GM21390 (cell line): ENCODE results near the gene SAMD11.

Source experiments
- ATAC-seq: cut with Tn5 transposase; IDR thresholded peaks from one replicate; pipeline ENCODE4 v1.9.1; 2021; ENCODE audit not compliant: unreplicated experiment

Gene SAMD11

GRCh38 chr1:962381-963300, 38.9 kb downstream of the SAMD11 start:
- ATAC-seq = no peak

DNA sequence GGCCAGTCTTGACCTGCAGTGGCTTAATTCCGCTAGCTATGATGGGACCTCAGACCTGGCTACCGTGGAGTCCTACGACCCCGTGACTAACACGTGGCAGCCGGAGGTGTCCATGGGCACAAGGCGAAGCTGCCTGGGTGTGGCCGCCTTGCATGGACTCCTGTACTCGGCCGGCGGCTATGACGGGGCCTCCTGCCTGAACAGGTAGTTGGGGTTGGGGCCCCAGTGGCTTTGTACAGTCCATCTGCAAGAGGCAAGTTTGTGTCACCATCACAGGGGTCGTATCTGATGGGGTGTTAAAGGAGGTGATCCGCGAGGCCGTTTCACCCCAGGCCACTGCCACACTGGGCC, 39.6 kb downstream of the SAMD11 start:
- ATAC-seq = no peak

DNA sequence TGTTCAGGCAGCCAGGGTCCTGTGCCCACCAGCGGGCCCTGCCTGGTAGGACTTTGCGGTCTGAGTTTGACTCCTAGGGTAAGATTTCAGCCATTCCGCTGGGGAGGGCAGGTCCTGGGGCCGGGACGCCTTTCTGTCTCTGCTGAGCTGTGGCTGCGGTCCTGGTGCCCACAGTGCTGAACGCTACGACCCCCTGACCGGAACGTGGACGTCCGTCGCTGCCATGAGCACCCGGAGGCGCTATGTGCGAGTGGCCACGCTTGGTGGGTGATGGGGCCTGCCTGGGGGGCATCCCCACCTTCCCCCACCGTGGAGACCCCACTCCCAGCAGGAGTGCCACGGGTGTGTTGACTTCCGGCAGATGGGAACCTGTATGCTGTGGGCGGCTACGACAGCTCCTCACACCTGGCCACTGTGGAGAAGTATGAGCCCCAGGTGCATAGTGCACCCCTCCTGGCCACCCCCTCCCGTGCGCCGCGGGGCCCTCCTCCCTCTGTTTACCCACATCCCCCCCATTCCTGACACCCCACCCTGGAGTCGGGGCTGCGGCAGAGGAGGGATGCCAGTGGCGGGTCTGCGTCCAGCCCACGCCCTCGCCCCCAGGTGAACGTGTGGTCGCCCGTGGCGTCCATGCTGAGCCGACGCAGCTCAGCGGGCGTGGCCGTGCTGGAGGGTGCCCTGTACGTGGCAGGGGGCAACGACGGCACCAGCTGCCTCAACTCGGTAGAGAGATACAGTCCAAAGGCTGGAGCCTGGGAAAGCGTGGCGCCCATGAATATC, 40.2 kb downstream of the SAMD11 start:
- no peak for ATAC-seq

DNA sequence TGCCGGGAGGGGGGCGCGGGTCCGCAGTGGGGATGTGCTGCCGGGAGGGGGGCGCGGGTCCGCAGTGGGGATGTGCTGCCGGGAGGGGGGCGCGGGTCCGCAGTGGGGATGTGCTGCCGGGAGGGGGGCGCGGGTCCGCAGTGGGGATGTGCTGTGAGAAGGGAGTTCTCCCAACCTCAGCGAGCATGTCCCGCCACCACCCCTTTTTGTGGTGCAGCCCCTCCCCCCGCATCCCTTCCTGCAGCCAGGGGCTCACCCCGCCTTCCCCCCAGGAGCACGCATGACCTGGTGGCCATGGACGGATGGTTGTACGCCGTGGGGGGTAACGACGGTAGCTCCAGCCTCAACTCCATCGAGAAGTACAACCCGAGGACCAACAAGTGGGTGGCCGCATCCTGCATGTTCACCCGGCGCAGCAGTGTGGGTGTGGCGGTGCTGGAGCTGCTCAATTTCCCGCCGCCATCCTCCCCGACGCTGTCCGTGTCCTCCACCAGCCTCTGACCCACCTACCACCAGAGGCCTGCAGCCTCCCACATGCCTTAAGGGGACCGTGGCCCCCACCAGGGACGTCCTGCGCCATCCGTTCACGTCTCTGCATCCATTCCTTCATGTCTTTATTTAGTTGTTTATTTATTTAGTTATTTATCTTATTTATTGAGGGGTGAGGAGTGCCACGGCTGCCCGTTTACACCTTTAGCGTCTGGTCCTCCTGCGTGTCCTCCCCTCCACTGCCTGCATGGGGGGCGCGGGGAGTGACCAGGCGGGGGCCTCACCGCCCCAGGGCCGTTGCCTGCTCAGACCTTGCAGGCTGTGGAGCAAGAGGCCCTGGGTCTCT, 41.2 kb downstream of the SAMD11 start:
- ATAC-seq = no peak

DNA sequence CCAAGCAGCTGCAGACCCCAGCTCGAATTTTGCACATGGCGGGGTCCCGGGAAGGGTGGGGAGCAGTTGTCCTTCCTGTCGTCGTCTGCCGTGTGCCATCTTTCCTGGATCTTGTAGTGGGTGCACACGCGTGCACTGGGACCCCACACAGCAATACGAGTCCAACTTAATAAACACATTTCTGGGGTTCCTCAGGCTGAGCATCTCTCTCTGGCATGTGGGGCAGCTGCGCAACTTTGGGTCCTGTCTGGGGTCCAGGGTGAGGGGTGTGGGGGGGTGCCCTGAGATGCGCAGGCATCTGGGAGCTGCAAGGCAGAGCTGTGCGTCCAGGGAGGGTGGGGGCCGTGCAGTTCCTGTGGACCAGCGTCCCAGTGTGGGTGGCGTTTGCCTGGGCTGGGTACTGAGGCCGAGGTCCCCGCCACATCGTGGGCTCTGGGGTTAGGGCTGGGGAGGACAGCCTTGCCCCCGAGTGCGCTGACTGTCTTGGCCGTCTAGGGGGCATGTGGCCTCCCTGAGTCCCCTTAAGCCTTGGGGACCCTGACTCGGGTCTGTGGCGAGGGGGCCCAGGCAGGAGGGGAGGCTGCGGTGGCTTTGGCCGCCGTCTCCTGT, 41.9 kb downstream of the SAMD11 start:
- ATAC-seq = no peak

DNA sequence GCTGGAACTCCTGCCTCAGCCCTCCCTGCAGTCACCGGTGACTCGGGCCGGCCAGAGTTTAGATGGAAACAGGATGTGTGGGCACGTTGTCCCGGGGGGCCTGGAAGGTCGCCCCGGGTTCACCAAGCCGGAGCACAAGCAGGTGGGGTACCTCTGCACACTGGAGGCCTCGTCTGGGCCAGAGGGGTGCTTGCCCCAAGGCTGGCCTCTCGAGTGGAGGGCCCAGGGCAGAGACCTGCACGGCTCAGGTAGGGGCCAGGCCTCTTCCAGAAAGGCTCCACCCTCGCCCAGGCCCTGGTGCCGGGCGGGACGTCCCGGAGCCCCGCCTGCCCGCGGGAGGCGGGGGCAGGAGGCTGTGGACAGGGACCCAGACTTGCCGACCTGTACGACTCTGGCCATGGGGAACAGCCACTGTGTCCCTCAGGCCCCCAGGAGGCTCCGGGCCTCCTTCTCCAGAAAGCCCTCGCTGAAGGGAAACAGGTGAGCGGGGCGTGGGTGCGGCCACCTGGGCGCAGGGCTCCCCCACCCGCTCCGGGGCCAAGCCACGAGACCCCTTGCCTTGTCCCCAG, 42.5 kb downstream of the SAMD11 start, which contains the start of gene PLEKHN1:
Gene PLEKHN1 (plus strand): TSS at position 348 of the 569 bp plus-strand sequence. CDS start 50 bp downstream, at position 398.
- peak; percentile 21 for ATAC-seq

DNA sequence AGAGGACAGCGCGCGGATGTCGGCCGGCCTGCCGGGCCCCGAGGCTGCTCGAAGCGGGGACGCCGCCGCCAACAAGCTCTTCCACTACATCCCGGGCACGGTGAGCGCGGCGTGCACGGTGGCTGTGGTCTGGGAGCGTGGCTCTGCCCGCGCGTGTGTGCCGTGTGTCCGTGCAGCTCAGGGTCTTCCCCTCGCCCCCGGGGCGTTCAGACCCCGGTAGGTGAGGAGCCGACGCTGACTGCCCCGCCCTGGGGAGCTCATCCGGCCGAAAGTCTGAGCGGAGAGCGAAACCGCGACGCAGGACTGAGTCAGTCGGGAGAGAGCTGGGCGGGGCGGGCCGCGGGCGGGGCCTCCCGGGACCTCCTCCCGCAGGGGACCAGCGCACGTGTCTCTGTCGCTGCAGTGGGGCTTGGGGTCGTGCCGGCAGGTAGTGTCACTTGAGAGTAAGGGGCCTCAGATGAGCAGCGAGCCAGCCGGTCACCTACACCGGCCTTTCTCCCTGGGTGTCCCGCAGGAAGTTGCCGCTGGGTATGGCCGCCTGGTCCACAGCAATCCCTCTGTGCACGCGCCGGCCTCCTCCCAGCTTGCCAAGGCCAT, 43.1 kb downstream of the SAMD11 start:
- peak; percentile 65 for ATAC-seq

GRCh38 chr1:967466-968343, 44.0 kb downstream of the SAMD11 start:
- ATAC-seq = no peak

DNA sequence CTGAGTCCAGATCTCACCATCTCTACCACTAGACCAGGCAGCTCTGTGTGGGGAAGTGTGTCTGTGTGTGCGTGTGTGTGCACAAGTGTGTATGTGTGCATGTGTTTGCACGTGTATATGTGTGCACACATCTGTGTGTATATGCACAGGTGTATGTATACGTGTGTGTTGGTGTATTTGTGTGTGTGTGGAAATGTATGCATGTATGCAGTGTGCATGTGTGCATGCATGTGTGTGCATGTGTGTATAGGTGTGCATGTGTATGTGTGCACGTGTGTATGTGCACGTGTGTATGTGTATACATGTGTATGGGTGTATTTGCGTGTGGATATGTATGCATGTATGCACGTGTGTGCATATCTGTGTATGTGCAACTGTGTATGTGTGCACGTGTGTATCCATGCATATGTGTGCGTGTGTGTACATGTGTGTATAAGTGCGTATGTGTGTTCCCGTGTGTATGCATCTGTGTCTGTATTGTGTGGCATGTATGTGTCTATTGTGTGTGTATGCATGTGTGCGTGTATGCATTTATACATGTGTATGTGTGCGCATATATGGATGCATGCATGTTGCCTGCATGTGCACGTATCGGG, 45.6 kb downstream of the SAMD11 start:
- ATAC-seq = no peak

GRCh38 chr1:970242-970972, 46.7 kb downstream of the SAMD11 start:
- ATAC-seq = no peak

- ATAC-seq = no peak
These were observed 47.4 kb downstream of the SAMD11 start for GRCh38 chr1:970973-971730.

- ATAC-seq = no peak
These were observed 48.2 kb downstream of the SAMD11 start for GRCh38 chr1:971751-972506.

GRCh38 chr1:972726-973458, 49.2 kb downstream of the SAMD11 start:
- no peak for ATAC-seq

DNA sequence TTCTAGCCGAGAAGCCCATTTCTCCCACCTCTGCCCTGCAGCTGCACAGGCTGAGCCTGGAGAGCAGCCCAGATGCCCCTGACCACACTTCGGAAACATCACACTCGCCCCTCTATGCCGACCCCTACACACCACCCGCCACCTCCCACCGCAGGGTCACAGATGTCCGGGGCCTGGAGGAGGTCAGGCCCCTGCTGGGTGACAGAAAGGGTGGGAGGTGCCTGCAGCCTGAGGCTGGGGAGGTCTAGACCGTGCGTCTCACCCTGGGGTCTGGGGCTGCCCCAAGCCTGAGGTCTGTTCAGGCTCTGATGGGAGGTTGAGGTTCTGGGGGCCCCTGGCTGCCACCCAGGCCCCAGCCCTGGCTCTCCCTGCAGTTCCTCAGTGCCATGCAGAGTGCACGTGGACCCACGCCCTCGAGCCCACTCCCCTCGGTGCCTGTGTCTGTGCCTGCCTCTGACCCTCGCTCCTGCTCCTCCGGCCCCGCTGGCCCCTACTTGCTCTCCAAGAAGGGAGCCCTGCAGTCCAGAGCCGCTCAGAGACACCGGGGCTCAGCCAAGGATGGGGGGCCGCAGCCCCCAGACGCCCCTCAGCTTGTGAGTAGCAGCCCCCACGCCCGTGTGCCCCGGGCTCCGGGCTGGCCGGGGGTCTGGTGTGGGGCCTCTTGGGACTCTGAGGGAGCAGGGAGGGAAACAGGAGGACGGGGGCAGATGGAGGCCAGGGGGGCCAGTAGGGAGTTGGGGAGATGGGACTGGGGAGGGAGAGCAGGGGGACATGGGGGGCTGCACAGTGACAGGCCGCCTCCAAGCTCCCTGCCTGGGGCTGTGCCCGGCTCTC, 50.0 kb downstream of the SAMD11 start:
- ATAC-seq = no peak

GRCh38 chr1:974293-974640, 50.5 kb downstream of the SAMD11 start:
- ATAC-seq = no peak
